Progenitor cell of endocrine pancreas (in vitro differentiated cells): ENCODE data around the gene SUB1. TPM values are rescaled to one million over a fixed set of nuclear protein-coding genes. Genes with fewer than 3 reads are reported as not detected.

ENCODE experiments used
- DNase-seq: peaks from one replicate; pipeline ENCODE4 v3.0.0; 2021; ENCODE audit warnings: low spot score; ENCODE audit not compliant: unreplicated experiment
- H3K27ac Mint-ChIP-seq: 2 replicates; pipeline ENCODE4 v1.8.0; 2021; ENCODE audit warnings: mild to moderate bottlenecking, moderate library complexity, mixed read lengths
- H3K27me3 Mint-ChIP-seq: 2 replicates; pipeline ENCODE4 v1.8.0; 2021; ENCODE audit warnings: mixed read lengths
- H3K36me3 Mint-ChIP-seq: 2 replicates; pipeline ENCODE4 v1.8.0; 2022; ENCODE audit warnings: mixed read lengths; ENCODE audit not compliant: insufficient read depth
- H3K4me1 Mint-ChIP-seq: 2 replicates; pipeline ENCODE4 v1.8.0; 2021; ENCODE audit warnings: low read depth, mixed read lengths
- H3K4me3 Mint-ChIP-seq: 2 replicates; pipeline ENCODE4 v1.8.0; 2021; ENCODE audit warnings: low read depth, mild to moderate bottlenecking, moderate library complexity, mixed read lengths
- H3K9me3 Mint-ChIP-seq: 2 replicates; pipeline ENCODE4 v1.8.0; 2021; ENCODE audit warnings: low read depth, mixed read lengths
- total RNA-seq: library from RNA; stranded (reverse); gene quantifications from 2 replicates; pipeline ENCODE4 v1.2.1, GENCODE V29; 2021
- TF ChIP-seq, protein P1 (sequence below): fragments of 200-600 bp; sonication (generic); IDR thresholded peaks from one replicate; pipeline ENCODE4 v1.5.0; 2021; ENCODE audit warnings: antibody characterized with exemption, mild to moderate bottlenecking; ENCODE audit not compliant: unreplicated experiment

SUB1 gene
- total RNA-seq, 1 donor from 2014 or later, result 211 TPM

DNA sequence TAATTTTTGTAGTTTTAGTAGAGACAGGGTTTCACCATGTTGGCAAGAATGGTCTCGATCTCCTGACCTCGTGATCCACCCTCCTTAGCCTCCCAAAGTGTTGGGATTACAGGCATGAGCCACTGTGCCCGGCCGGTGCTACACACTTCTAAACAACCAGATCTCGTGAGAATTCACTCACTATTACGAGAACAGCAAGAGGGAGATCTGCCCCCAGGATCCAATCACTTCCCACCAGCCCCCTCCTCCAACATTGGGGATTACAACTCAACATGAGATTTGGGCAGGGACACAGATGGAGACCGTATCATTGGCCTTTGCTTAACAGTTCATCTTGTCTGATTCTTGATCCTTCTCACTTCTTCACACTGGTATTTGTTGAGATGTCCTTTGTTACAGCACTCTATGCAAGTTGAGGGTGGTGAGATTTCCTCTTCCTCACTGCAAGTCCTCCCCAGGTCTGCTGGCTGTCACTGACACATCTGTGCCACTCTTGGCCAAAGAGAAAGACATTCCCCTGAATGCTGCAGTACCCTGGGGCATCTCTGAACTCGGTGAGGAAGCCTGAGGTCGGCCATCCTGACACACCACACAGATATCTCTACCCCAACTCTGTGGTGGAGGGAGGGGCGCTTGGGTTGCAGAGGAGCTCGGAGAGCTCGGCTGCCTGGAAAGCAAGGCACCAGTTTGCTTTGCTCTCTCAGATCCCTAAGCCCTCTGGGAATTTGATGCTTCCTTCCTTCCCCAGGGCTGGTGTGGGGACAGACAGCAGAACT is 4.2 kb upstream of the SUB1 start:
- TF ChIP-seq, protein P1, sequence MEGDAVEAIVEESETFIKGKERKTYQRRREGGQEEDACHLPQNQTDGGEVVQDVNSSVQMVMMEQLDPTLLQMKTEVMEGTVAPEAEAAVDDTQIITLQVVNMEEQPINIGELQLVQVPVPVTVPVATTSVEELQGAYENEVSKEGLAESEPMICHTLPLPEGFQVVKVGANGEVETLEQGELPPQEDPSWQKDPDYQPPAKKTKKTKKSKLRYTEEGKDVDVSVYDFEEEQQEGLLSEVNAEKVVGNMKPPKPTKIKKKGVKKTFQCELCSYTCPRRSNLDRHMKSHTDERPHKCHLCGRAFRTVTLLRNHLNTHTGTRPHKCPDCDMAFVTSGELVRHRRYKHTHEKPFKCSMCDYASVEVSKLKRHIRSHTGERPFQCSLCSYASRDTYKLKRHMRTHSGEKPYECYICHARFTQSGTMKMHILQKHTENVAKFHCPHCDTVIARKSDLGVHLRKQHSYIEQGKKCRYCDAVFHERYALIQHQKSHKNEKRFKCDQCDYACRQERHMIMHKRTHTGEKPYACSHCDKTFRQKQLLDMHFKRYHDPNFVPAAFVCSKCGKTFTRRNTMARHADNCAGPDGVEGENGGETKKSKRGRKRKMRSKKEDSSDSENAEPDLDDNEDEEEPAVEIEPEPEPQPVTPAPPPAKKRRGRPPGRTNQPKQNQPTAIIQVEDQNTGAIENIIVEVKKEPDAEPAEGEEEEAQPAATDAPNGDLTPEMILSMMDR, result no peak
- Mint-ChIP-seq H3K4me1 (peaks cover 3% of the 10 kb centered on the region), H3K9me3 (no peaks in the 10 kb centered on the region), H3K27ac (no peak overlapping the region), H3K36me3 (no peaks in the 10 kb centered on the region), H3K27me3 (no peaks in the 10 kb centered on the region), H3K4me3 (no peak overlapping the region)
- DNase-seq, result no peak

DNA sequence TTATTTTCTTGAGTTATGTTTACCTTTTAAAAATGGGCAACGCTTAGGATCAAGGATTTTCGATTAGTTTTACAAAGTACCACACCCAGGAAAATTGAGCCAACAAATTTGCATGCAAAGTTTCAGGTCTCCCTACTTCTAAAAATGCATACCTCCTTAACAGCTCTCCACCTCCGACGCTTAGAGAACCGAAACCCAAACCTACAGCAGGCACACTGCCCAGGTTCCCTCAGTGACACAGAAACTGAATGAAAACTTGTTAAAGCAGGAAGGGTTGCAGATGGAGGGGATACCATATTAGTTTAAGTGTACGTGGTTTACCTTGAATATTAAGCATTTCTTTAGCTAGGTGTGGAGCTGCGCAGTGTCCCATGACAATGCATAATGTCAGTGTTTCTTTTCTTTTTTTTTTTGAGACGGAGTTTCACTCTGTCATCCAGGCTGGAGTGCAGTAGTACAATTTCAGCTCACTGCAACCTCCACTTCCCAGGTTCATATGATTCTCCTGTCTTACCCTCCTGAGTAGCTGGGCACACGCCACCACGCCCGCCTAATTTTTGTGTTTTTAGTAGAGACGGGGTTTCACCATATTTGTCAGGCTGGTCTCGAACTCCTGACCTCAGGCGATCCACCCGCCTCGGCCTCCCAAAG is 1.6 kb upstream of the SUB1 start:
- H3K4me3 Mint-ChIP-seq, result no peak overlapping the region
- peaks cover 3% of the 10 kb centered on the region for H3K36me3 Mint-ChIP-seq
- no peak overlapping the region for H3K27ac Mint-ChIP-seq
- DNase-seq, result no peak
- no peaks in the 10 kb centered on the region for H3K27me3 Mint-ChIP-seq
- peaks cover 17% of the 10 kb centered on the region for H3K4me1 Mint-ChIP-seq
- TF ChIP-seq, protein P1, result no peak
- no peaks in the 10 kb centered on the region for H3K9me3 Mint-ChIP-seq

DNA sequence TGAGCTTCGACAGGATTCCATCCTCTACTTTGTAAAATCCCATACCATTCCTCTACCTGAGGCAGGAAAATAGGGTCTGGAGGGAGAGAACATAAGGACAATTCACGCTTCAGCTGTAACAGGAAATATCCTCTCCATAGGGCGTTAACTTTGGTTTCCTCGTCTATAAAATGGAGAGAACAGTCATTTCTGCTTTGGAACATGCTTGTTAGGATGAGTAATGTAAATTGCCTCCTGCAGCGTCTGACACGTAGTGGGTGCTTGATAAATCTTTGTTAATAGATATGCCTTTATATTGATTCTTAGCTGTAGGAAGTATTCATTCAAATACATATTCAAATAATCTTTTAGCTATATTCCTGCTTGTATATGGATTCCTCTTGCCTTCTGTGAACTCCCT is 711 bp upstream of the SUB1 start:
- Mint-ChIP-seq H3K9me3 (no peaks in the 10 kb centered on the region), H3K4me3 (peak overlapping the region; percentile 89), H3K36me3 (peaks cover 3% of the 10 kb centered on the region), H3K4me1 (peaks cover 17% of the 10 kb centered on the region), H3K27ac (peak overlapping the region; percentile 94), H3K27me3 (no peaks in the 10 kb centered on the region)
- no peak for DNase-seq
- TF ChIP-seq, protein P1, result no peak

DNA sequence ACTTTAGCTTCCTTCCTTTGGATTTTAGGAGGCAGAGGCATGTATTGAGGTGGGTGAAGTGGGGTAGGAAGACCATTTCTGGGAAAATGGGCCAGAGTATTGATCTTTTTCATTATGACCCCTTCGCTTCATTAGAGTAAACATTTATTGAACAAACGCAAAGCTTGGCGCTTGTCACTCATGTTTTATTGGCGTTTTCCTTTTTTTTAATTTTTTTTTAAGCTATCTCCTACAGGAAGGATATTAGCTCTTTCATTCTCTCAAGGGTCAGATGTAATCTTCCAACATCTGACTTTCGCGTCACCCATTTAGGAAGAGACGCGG is 273 bp upstream of the SUB1 start:
- H3K4me3 Mint-ChIP-seq, result peak overlapping the region; percentile 89
- H3K27me3 Mint-ChIP-seq, result no peaks in the 10 kb centered on the region
- H3K4me1 Mint-ChIP-seq, result peaks cover 17% of the 10 kb centered on the region
- H3K27ac Mint-ChIP-seq, result peak overlapping the region; percentile 94
- H3K9me3 Mint-ChIP-seq, result no peaks in the 10 kb centered on the region
- H3K36me3 Mint-ChIP-seq, result peaks cover 3% of the 10 kb centered on the region
- DNase-seq, result no peak
- TF ChIP-seq, protein P1, result no peak

DNA sequence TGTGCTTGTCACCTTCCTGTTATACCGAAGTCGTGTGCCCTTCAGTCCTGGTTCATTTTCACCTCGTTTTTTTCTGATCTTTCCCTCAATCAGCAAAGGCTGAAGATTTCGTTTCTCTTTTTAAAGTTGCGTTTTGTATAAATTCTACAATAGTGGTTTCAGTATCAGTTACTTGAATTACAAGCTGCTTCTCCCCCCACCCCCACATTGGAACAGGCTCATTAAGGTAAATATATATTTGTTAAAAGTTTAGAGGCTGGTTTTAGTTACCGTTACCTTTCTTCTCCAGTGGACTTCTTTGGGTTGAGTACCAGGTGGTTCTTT is 881 bp downstream of the SUB1 start:
- TF ChIP-seq, protein P1, result no peak
- Mint-ChIP-seq H3K9me3 (no peaks in the 10 kb centered on the region), H3K27ac (peak overlapping the region; percentile 94), H3K27me3 (no peaks in the 10 kb centered on the region), H3K4me1 (peaks cover 17% of the 10 kb centered on the region), H3K36me3 (peaks cover 5% of the 10 kb centered on the region), H3K4me3 (peak overlapping the region; percentile 89)
- no peak for DNase-seq
